ENCODE results near the gene BRICD5.

BRICD5 gene

DNA sequence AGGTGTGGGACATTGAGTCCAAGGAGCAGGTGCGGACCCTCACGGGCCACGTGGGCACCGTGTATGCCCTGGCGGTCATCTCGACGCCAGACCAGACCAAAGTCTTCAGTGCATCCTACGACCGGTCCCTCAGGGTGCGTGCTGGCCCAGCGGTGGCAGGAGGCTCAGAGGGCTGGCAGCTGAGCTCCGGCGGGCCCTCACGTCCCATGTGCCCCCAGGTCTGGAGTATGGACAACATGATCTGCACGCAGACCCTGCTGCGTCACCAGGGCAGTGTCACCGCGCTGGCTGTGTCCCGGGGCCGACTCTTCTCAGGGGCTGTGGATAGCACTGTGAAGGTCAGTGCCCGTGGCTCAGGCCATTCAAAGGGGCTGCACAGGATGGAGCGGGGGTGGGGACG, 34.6 kb downstream of the BRICD5 start:
- TF ChIP-seq, protein P1, sequence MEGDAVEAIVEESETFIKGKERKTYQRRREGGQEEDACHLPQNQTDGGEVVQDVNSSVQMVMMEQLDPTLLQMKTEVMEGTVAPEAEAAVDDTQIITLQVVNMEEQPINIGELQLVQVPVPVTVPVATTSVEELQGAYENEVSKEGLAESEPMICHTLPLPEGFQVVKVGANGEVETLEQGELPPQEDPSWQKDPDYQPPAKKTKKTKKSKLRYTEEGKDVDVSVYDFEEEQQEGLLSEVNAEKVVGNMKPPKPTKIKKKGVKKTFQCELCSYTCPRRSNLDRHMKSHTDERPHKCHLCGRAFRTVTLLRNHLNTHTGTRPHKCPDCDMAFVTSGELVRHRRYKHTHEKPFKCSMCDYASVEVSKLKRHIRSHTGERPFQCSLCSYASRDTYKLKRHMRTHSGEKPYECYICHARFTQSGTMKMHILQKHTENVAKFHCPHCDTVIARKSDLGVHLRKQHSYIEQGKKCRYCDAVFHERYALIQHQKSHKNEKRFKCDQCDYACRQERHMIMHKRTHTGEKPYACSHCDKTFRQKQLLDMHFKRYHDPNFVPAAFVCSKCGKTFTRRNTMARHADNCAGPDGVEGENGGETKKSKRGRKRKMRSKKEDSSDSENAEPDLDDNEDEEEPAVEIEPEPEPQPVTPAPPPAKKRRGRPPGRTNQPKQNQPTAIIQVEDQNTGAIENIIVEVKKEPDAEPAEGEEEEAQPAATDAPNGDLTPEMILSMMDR (IDR thresholded peaks at IDR 0.05; ENCODE audit: control insufficient read depth, insufficient read depth, low read depth, low read length, missing control alignments) = no peak
- no peak overlapping the region for H3K4me3 ChIP-seq (ENCODE audit: control insufficient read depth, low read depth, low read length)
- DNase-seq (ENCODE audit: low read depth) = no peak

DNA sequence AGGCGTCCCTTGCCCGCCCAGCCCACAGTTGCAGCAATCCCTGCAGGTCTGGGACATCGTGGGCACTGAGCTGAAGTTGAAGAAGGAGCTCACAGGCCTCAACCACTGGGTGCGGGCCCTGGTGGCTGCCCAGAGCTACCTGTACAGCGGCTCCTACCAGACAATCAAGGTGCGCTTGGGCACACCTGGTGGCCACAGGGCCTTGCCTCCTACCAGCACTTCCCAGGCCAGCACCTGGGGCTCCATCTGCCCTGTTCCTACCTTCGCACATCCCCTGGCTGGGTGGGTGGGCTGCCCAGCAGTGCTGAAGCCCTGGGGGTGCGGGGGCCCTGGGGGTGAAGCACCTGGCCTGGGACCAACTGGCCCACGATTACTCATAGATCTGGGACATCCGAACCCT, 35.2 kb downstream of the BRICD5 start:
- H3K4me3 ChIP-seq (ENCODE audit: control insufficient read depth, low read depth, low read length) = no peak overlapping the region
- TF ChIP-seq, protein P1 (IDR thresholded peaks at IDR 0.05; ENCODE audit: control insufficient read depth, insufficient read depth, low read depth, low read length, missing control alignments) = no peak
- no peak for DNase-seq (ENCODE audit: low read depth)

DNA sequence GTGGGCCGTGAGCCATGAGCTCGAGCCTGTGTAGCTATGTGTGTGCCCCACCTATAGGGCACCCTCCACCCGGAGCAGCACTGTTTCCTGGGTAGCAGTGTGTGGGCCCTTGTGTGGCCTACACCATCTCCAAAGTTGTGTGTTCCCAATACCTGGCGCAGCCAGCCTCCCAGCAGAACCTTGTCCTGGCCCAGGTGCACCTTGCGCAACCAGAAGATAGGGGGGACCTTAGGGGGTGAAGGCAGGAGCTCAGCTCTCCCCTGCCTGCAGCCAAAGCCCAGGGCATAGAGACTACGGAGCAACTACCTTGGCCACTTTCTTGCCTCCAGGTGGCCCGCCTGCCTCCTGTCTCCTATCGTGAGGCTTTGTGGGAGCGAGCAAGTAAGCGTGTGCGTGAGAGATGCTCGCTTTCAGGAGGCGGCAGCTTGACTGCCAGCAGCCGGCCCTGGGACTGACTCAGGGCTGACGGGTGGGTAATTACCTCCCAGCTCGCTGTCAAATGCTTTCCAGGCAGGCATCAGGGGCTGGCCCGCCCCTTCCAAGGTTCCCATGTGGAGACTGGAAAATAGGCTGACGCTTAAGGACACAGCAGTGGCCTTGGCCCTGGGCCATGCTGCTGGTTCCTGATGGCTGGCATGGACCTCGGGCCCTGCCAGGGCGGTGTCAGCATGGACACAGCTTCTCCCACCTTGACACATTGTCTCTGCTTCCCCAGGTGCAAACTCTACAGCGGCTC, 36.1 kb downstream of the BRICD5 start:
- TF ChIP-seq, protein P1 (IDR thresholded peaks at IDR 0.05; ENCODE audit: control insufficient read depth, insufficient read depth, low read depth, low read length, missing control alignments) = no peak
- no peak overlapping the region for H3K4me3 ChIP-seq (ENCODE audit: control insufficient read depth, low read depth, low read length)
- no peak for DNase-seq (ENCODE audit: low read depth)

DNA sequence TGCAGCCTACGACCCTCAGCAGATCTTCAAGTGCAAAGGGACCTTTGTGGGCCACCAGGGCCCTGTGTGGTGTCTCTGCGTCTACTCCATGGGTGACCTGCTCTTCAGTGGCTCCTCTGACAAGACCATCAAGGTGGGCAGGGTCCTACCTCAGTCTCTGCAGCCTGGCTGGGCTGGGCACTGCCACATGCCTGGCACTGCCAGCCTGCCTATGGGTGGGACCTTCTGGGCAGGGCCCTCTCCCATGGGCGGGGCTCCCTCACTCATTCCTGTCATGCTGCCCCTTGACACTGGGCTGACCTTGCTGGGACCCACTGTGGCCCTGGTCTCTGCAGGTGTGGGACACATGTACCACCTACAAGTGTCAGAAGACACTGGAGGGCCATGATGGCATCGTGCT, 36.7 kb downstream of the BRICD5 start:
- H3K4me3 ChIP-seq (ENCODE audit: control insufficient read depth, low read depth, low read length) = no peak overlapping the region
- TF ChIP-seq, protein P1 (IDR thresholded peaks at IDR 0.05; ENCODE audit: control insufficient read depth, insufficient read depth, low read depth, low read length, missing control alignments) = no peak
- no peak for DNase-seq (ENCODE audit: low read depth)

DNA sequence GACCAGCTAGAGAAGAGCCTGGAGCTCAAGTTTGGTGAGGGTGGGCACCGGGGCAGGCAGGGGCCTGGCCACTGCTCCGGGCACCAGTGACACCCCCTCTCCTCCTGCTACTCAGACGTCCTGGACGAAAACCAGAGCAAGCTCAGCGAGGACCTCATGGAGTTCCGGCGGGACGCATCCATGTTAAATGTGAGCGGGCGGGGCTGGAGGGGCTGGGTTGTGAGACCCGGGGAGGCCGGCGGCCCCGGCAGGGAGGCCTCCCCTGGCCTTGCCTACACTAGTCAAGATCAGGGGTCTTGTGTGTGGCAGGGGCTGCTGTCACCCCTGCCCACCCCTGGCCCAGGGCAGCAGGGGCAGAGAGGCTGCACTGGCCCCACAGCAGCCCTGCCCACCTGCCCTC, 37.3 kb downstream of the BRICD5 start:
- TF ChIP-seq, protein P1 (IDR thresholded peaks at IDR 0.05; ENCODE audit: control insufficient read depth, insufficient read depth, low read depth, low read length, missing control alignments) = no peak
- no peak for DNase-seq (ENCODE audit: low read depth)
- no peak overlapping the region for H3K4me3 ChIP-seq (ENCODE audit: control insufficient read depth, low read depth, low read length)

DNA sequence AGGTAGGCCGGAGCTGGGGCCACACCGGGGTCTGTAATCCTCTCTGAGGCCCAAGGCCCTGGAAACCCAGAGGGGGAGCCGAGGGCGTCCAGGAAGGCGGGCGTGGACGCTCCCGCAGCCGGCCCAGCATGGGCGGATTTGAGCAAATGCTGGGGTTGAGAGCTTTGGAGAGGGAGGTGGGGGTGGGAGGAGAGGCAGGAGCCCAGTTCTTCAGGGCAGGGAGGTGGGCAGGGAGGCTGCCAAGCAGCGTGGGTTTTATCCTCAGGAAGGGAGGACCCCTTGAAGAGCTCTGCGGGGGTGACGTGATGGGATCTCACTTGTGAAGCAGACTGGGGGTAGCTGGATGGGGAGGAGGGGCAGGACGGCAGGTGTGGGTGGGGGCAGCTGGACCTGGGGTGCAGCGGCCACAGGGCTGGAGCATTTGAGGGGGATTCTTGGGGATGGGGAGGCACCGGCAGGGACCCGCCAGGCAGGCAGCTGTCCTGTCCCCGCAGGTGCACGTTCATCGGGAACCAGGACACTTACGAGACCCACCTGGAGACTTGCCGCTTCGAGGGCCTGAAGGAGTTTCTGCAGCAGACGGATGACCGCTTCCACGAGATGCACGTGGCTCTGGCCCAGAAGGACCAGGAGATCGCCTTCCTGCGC, 37.9 kb downstream of the BRICD5 start:
- DNase-seq (ENCODE audit: low read depth) = no peak
- H3K4me3 ChIP-seq (ENCODE audit: control insufficient read depth, low read depth, low read length) = no peak overlapping the region
- TF ChIP-seq, protein P1 (IDR thresholded peaks at IDR 0.05; ENCODE audit: control insufficient read depth, insufficient read depth, low read depth, low read length, missing control alignments) = no peak
